ENCODE measurements around the gene ROBO1.

ROBO1 gene

DNA sequence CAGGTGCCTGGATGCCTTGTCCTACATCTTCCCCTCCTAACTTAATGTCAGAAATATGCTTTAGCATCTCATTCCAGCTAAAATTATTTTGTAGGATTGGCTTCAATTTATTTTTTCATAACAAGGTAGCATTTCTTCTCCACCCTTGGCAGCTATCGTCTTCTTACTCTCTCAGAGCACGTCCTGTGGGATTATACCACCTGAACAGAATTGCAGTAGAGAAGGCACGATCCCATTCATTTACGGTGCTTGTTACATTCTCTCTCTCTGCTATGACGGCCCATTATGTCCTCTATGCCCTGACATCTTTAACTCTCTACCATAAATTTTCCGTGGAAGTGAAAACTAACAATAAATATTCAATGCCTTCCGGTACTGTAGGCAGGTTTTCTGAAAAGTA, 103.3 kb downstream of the ROBO1 start:
- DNase-seq, result no peak

DNA sequence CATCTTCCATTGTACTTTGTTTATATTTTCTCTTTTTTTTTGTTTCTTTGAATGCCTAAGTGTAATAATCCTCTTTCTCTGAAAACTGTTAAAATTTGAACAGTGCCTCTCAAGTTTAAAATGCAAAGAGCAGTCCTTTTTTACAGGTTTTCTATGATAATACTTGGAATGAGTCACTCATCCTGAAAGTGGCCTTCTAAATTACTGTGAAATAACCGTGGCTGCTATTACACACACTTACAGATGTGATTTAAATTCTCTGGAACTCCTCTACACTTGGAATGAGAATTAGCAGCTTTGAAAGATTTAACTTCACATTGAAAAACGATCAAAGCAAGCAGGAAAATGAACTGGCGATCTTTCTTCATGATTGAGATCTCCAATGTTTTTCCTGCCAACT, 105.9 kb downstream of the ROBO1 start:
- no peak for DNase-seq

DNA sequence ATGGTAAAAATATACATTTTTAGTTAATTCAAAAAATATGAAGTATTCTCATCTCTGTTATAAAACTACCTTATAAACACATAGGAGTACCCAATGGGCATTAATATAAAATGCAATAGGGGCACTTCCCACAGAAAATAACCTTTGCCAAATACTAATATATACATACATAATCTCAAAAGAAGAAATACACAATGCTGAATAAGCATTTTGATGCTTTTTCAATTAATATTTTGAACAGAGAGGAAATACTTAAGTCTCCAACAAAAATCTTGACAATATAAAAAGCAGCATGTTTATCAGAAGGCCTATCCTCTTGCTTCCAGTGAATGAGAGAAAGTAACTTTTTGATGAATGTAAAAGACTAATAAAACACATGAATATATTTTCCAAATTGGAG, 110.7 kb downstream of the ROBO1 start:
- no peak for DNase-seq

DNA sequence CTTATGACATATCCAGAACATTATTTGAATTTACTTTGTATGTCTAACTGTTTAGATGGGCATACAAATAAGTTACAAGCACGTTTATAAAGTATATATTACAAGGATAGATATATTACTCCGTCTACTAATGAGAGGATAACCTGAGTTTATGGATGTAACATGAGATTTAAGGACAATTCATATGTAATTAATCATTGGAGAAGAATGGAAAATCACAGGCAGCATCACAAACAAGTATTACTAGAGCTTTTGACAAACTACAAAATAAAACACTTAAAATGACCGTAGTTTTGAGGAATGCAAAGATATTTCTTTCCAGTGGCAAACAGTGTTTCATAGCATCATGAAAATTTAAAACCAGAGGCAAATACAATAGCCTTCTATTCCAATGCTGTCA, 113.8 kb downstream of the ROBO1 start:
- no peak for DNase-seq

DNA sequence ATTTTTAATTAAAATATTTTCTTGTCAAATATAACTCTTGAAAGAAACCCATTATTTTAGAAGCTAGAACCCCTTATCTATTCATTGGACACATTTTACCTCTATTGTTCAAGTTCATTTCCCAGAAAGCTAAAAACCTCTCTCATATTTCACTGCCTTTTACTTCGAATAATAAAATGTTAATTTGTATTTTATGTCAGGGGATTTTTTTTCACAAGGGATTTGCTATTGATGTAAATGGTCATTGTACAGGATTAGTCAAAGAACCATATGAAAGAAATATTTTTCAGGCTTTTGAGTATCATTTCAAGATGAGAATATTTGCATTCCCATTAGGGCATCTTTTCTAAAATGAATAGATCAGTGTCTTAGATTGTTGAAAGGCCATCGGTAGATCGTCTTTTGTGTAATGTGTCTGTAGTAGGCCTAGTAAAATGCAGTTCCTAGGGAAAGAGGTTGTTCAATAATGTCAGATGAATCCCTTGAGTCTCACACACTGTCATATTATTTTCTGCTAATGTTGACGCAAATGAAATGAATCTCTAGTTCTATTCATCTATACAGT, 114.5 kb downstream of the ROBO1 start:
- DNase-seq, result no peak

DNA sequence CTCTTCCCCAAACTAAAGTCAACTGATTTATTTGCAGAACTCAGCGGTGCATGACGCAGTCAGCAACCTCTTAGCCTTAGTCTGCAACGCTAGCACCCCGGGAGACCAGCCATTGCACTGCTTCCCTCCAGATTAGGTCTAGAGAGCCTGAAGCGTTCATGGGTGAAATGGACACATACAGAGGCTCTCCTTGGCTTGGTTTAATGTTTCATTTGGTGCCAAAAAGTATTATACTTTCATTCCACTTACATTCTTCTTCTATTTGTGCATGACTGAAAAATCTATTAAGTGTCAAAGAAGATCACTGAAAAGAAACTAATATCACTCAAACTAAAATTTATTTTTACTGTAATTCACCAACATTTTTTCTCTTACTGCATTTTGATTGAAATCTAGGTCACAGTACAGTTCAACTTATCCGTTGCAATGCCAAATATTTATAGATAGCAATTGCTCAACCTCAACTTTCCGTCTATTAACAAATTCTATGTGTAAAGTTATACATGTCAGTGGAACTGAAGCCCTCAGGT, 116.2 kb downstream of the ROBO1 start:
- DNase-seq, result peak; percentile 67

DNA sequence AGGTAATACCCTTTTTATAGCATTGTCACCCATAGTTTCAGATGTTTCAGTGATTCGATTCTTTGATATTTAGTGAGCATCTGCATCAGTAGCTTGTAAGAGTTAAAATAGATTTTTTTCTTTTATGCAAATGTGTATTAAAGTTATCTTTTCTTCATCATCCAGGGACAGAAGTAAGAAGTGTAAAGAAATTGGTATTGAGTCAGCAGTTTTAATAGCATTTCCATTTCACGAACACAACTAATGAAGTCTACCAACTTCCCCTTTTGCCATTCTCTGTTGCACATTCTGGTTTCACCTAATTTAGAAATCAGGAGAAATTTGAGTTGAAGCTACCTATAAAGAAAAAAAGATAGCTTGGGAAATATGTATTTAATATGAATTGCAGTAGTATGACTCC, 127.9 kb downstream of the ROBO1 start:
- DNase-seq, result no peak

DNA sequence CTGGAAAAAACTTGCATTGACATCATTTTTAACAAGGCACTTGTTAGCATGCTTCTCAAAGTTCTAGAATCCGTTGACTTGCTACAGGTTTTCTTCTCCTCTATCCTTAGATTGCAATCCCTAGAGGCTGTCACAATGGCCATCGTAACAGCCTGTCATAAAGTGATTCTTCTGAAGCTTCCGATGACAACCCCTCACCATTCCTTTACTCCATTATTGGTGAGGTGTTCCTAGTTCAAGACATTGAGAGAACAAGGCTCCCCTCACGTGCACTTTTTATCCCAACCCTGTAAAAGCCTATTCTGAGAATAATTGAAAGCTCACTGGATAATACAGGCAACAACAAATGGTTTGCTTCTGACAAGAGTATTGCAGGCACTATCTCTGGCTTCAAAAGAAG, 131.4 kb downstream of the ROBO1 start:
- no peak for DNase-seq

DNA sequence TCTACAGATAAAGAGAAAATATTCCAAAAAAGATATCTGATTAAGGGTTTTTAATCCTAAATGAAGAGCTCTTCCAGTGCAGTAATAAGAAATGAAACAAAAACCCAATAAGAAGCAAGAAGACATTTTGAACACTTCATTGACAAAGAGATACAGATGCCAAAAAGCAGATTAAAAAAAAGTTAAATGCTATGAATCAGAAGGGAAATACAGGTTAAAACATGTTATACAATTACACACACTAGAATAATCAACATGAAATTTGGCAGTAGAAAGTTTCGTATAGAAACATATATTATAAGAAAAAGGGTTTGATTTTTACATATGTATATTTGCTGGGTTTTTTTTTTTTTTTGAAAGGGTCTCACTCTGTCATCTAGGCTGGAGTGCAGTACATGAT, 135.0 kb downstream of the ROBO1 start:
- DNase-seq, result no peak

DNA sequence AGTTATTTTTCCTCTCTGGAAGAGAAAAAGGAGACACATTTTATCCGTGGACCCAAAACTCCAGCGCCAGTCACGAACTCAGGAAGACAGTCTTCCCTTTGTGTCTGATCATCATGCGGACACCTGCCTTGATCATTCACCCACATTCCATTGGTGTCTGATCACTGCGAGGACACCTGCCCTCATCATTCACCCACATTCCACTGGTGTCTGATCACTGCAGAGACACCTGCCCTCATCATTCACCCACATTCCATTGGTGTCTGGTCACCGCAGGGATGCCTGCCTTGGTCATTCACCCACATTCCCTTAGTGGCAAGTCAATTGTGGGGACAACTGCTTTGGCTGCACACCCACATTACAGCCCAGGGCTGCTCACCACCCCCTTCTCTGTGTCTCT, 148.9 kb downstream of the ROBO1 start:
- no peak for DNase-seq

DNA sequence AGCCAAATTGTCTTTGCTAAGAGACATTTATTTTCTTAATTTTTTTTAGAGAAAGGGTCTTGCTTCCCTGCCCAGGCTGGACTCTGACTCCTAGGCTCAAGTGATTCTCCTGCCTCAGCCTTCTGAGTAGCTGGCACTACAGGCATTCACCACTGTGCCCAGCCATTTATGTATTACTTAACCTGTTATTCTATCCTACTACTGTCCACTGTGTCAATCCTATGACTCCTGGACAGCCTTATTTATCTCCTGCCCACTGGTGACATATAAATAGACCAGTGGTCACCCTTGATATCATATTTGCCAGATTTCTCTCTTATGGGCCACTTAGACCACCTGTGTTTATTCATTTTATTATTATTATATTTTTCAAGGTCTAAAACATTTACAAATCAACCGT, 161.4 kb downstream of the ROBO1 start:
- no peak for DNase-seq

DNA sequence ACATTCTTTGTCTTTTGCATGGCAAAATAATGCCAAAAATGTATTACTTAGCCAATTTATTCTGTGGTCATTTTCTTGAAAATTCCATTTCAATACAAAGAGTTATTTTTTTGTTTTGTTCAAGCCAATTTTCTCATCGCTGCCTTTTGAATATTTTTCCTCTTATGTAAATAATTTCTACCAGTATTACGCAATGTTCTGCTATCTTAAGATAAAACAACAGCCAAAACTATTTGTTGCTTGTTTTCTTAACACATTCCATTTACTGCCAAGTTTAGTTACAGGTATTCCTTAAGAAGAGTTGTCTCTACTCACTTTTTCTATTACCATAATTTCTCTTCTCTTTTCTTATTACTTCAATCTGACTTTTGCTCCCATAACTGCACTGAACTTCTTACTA, 163.1 kb downstream of the ROBO1 start:
- DNase-seq, result no peak

DNA sequence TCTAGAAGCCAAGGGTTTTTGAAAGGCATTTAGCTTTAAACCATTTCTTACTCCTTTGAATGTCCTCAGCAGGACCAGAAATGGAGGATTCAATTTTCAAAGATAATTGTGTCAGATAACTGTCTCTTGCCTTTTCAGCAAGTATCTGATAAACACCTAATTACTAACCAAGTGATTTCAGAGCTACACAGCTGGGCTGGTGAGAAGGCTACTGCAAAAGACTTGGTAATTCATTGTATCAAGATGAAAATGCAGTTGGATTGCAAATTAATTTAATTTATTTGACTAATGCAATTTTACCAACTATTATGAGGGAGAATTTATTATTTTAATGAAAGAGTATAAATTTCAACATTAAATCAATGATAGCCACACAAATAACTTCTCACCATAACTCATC, 165.4 kb downstream of the ROBO1 start:
- DNase-seq, result no peak

DNA sequence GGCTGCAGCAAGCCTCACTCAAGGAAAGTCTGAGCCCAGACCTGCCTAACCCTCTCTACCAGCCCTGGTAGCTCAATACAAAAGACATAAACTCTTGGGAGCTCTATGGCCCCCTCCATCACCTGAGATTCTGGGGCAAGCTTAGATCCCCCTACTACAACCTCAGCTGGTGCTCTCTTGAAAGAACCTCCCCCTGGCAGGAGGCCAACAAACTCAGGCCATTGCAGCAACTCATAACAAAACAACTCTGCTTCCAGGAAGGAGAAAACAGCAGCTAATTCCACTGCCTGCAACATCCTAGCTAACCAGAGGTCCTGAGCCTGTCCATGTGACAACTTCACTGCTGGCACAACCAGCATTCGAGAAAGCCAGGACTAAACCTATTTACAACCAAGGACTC, 169.2 kb downstream of the ROBO1 start:
- peak; percentile 70 for DNase-seq

DNA sequence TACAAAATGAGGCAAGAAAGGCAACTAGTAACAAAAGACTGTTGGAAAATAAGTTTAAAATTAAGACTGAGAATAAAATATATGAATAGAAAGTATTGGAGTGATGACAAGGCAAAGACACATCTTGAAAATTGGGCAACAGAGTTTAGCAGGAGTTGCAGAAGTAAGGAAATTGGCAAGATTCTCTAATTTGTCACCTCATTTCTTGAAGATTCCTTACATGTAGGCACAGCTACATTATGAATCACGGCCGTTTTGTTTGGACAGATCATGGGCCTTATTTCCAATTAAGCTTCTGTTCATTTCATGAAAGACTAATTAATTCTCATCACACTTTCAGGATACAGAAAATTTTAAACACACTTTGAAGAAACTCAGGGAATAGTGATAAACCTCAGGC, 170.1 kb downstream of the ROBO1 start:
- no peak for DNase-seq

DNA sequence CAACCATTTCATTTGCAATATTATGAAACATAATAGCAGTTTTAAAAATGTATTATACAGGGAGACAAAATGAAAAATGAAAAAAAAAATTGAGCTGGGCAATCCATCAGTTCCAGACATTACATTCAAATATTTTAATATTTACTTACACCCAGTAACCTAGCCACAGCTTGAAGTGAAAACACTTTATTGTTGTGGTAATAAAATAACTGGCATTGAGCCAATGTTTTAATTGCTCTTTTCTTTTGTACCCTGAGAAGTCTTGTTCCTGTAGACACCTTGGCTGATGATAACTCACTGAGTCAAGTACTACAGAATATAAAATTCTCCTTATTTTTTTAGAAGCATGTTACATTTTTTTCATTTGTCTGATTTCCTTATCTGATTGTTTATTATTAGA, 180.6 kb downstream of the ROBO1 start:
- peak; percentile 11 for DNase-seq

DNA sequence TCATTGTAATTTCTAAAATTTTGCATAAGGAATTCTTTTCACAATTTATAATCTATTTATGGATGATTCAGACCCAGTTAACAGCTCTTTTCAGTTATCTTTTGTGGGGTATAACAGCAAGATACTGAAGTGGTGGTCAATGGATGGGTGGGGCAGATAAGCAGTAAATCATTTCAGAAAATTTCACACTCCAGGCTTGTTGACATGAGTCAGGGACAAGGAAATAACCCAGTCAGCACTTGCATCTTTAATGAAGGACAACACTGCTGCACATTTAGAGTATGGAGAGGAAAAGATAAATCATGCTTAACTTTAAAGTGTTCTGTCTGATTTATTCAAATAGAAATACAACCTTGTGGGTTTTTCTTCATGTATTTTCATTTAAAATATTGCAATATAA, 181.6 kb downstream of the ROBO1 start:
- peak; percentile 2 for DNase-seq

DNA sequence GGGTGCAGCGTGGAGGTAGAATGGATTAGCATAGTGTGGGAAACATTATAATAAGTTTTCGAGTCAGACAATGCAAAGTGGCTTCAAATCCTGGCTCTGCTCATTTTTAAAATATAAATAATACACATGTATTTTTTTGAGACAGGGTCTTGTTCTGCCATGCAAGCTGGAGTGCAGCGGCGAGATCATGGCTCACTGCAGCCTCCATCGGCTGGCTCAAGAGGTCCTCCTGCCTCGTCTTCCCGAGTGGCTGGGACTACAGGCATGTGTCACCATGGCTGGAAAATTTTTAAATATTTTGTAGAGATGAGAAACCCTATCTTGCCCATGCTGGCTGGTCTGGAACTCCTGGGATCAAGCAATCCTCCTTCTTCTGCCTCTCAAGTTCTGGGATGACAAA, 194.9 kb downstream of the ROBO1 start:
- no peak for DNase-seq

DNA sequence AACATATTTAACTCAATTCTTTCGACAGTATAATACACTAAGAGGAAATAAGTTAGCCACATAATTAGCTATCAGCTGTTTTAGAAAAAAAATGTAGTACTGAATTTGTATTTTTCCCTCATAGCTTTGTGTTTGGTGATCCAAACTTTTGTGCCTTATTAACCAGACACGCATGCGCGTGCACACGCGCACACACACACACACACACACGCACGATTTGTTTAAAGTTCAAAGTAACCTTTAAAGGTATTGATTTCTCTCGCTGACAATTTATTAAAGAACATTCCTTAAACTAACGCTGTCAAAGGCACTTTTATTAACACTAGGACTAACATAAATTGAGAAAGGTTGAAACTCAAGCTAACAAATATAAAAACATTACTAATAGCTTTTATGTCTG, 198.9 kb downstream of the ROBO1 start:
- no peak for DNase-seq

DNA sequence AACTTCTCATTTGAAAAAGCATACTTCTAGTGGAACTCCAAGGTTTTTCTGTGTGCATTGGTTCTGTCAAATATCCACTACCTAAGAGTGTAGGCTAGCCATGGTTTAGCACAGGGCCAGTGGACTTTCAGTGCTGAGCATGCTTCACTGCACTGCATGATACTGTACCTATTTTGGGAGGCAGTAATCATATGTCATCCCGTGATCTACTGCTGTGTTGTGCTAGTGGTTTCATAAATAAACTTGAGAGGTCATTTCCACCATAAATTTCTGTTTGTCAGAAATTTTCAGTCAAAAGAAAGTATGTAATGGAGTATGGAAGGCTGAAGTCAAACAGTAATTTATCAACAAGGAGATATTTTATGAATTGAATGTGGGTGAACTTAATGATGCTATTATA, 203.6 kb downstream of the ROBO1 start:
- no peak for DNase-seq

DNA sequence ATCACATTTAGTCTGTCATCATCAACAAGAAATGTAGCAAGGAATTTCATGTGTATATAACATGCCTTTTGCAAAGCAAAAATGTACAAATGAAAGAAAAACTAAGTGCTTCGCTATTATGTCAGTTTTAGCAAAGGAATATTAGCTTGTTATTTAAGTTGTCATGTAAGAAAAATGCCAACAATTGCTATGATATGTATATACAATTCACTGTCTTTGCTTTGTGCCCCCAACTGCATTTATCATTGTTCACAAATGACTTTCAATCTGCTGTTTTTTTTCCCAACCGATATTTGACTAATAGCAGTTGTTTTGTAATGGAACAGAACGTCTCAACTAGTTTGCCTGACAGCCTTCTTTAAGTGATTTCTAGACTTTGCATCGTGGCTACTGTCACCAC, 207.1 kb downstream of the ROBO1 start:
- DNase-seq, result no peak

DNA sequence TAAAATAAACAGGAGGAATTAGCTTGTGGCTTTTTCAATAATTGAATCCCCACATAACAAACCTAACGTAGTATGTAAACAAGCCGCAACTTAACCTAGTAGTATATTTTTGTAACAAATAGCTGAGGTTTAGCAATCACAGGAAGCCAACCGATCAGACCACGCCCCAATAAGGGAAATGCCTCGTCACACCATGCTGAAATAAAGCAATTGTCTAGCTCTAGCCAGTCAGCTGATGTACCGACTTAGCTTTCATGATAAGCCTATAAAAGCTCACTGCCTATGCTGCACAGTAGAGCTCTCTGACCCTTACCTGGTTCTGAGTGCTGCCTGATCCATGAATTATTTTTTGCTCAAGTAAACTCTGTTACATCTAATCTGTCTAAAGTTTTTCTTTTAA, 208.9 kb downstream of the ROBO1 start:
- no peak for DNase-seq

DNA sequence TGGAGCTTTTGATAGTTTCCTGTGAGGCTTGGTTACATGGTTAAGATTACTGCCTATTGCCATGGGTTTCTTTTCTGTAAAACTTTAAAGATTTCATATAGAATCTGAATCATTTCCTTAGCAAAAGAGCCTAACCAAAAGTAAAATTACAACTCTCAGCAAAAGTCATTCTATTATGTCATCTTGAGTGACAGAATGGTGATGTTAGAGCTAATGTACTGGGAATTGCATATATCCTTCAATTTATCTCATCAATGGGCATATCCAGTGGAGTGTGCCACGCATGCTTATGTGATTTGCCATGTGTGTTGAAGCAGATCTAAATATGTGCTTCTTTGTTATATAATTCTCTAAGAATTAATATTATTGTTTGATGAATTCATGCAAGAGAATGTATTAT, 212.1 kb downstream of the ROBO1 start:
- DNase-seq, result no peak

DNA sequence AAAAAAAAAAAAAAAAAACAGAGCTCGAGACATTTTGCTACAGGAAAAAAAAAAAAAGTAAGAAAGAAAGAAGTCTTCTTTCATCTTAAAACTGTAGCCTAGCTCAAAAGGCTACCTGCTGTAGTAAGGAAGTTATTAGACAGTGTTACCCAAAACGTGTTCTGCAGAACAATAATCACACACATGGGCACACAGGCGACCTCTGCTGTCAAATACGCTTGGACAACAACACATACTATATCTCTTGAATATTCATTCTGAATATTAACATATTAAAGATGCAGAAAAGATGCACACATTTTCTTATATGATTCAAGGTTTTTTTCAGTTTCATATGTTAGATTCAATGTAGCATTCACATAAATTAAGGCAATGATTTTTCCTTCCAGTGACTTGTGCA, 215.8 kb downstream of the ROBO1 start:
- no peak for DNase-seq

DNA sequence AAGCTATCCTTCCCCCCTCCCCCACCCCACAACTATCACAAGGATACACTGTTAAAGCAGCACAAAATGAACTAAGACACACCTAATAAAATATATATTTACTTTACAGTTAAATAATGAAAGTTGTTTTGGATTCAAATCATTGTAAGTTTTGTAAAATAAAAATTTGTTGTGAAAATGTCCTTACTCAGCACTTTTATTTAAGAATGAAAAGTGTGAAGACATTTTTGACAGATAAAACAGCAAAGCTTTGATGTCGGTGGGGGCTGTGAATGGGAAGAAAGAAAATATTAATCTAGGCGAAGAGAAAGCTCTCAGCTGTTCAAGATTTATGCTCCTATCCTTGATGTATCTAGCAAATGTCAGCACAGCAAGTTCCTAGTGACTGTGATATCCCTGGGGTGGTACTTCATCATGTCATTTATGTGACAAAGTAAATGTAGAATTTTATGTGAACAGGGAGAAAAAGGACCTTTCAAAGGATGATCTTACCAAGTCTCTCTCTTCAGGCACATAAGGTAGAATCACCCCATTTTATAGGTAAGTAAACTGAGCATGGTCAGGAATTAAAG, 216.4 kb downstream of the ROBO1 start:
- no peak for DNase-seq

Measured in DMS53 (cell line).